Measurements from ENCODE around the gene ST6GAL1.
"Not testable (repeated sequence)": the region's sequence is repeated elsewhere in the genome, so short reads cannot be mapped to it uniquely, and the experiment has no call there.

Gene ST6GAL1, protein sequence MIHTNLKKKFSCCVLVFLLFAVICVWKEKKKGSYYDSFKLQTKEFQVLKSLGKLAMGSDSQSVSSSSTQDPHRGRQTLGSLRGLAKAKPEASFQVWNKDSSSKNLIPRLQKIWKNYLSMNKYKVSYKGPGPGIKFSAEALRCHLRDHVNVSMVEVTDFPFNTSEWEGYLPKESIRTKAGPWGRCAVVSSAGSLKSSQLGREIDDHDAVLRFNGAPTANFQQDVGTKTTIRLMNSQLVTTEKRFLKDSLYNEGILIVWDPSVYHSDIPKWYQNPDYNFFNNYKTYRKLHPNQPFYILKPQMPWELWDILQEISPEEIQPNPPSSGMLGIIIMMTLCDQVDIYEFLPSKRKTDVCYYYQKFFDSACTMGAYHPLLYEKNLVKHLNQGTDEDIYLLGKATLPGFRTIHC

DNA sequence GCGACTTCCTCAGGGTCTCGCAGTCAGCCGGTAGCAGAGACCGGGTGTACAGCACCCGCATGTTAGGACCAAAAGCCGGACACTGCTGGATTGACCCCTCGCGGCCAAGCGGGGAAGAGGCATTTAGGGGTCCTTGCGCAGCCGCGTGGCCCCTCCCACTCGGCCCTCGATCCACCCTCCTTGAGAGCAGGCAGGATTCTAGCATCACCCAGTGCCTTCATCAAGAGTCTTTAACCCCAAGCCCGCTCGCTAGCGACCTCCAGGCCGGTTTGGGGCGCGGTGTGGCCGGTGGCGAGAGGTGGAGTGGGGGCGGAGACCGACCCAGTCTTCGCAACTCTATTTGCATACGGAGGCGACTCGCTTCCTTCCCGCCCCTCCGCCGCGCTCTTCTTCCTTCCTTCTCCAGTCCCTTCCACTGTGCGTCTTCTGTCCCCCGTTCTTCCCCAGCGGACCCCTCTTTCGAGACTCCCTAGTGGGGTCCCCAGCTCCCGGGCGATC, at the start of gene ST6GAL1:
ST6GAL1 (plus strand) TSS at position 384 of the 498 bp plus-strand sequence. CDS start 112,178 bp downstream, outside the sequence.
- no peak within 1 kb of the TSS for H3K27ac ChIP-seq
- CTCF ChIA-PET: interaction anchor here (0.6 to 1.1 kb wide), 3 partner anchors 108 to 1867 kb away, joined by 3 to 5 read pairs (median 4); no protein-coding TSS in a partner anchor
- no peak for DNase-seq (ENCODE audit: low spot score)
- POLR2A ChIA-PET (ENCODE audit: low non-redundant PET): no interaction called here
- TF ChIP-seq, protein P1, sequence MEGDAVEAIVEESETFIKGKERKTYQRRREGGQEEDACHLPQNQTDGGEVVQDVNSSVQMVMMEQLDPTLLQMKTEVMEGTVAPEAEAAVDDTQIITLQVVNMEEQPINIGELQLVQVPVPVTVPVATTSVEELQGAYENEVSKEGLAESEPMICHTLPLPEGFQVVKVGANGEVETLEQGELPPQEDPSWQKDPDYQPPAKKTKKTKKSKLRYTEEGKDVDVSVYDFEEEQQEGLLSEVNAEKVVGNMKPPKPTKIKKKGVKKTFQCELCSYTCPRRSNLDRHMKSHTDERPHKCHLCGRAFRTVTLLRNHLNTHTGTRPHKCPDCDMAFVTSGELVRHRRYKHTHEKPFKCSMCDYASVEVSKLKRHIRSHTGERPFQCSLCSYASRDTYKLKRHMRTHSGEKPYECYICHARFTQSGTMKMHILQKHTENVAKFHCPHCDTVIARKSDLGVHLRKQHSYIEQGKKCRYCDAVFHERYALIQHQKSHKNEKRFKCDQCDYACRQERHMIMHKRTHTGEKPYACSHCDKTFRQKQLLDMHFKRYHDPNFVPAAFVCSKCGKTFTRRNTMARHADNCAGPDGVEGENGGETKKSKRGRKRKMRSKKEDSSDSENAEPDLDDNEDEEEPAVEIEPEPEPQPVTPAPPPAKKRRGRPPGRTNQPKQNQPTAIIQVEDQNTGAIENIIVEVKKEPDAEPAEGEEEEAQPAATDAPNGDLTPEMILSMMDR (conservative IDR thresholded peaks at IDR 0.05; ENCODE audit: low read depth): peak; percentile 36

DNA sequence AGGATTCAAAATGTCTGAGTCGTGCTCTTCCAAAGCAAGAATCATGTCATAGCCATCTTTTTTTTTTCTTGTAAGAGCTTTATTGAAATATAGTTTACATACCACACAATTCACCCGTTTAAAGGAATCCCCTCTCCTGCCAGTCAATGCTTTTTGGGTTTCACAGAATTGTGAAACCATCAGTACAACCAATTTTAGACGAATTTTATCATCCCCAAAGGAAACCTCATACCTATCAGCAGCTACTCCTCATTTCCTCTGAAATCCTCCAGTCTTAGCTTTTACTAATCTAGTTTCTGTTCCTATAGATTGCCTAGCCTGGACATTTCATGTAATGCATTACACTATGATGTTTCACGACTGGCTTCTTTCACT, 48.2 kb upstream of the ST6GAL1 start:
- no peak for DNase-seq (ENCODE audit: low spot score)
- ChIA-PET POLR2A (ENCODE audit: low non-redundant PET) (interaction anchor here (0.6 kb wide), 1 partner anchor 796 kb away, joined by 5 read pairs; no protein-coding TSS in a partner anchor), CTCF (no interaction called here)
- H3K27ac ChIP-seq: no peak overlapping the region
- TF ChIP-seq, protein P1 (conservative IDR thresholded peaks at IDR 0.05; ENCODE audit: low read depth): no peak

DNA sequence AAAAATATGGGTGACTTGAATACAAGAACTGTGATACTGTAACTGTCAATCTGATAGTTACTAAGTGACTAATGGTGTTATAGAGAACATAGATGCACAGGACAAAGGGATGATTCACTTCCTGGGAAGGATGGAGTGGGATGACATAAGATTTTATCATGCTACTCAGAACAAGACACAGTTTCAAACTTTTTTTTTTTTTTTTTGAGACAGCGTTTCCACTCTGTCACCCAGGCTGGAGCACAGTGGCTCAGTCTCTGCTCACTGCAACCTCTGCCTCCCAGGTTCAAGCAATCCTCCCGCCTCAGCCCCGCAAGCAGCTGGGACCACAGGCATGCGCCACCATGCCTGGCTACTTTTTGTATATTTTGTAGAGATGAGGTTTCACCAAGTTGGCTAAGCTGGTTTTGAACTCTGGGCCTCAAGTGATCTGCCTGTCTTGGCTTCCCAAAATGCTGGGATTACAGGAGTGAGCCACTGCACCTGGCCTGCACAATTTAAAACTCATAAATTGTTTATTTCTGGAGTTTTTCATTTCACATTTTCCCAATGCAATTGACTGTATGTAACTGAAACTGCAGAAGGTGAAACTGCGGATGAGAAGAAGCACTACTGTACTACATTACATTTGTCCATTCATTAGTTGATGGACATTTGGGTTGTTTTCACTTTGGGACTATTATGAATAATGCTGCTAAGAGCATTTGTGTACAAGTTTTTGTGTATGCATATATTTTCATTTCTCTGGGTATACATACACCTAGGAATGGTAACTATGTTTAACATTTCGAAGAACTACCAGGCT, 47.2 kb upstream of the ST6GAL1 start:
- H3K27ac ChIP-seq: peak overlapping the region; percentile 54; the same call in 1 of the 2 replicates
- ChIA-PET CTCF (no interaction called here), POLR2A (ENCODE audit: low non-redundant PET) (no interaction called here)
- TF ChIP-seq, protein P1 (conservative IDR thresholded peaks at IDR 0.05; ENCODE audit: low read depth): no peak
- DNase-seq (ENCODE audit: low spot score): peak; percentile 80

DNA sequence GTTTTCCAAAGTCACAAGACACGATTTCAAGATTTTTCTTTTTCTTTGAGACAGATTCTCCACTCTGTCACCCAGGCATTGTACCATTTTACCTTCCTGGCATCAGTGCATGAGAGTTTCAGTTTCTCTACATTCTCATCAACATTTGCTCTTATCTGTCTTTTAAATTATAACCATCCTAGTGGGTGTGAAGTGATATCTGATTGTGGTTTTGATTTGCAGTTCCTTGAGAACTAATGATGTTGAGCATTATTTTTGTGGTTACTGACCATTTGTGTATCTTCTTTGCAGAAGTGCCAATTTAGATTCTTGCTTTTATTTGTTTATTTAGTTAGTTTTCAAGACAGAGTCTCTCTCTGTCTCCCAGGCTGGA, 46.7 kb upstream of the ST6GAL1 start:
- POLR2A ChIA-PET (ENCODE audit: low non-redundant PET): no interaction called here
- TF ChIP-seq, protein P1 (conservative IDR thresholded peaks at IDR 0.05; ENCODE audit: low read depth): no peak
- H3K27ac ChIP-seq: no peak overlapping the region
- no peak for DNase-seq (ENCODE audit: low spot score)
- CTCF ChIA-PET: no interaction called here

DNA sequence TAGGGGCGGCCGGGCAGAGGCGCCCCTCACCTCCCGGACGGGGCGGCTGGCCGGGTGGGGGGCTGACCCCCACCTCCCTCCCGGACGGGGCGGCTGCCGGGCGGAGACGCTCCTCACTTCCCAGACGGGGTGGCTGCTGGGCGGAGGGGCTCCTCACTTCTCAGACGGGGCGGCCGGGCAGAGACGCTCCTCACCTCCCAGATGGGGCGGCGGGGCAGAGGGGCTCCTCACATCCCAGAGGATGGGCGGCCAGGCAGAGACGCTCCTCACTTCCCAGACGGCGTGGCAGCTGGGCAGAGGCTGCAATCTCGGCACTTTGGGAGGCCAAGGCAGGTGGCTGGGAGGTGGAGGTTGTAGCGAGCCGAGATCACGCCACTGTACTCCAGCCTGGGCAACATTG, 45.5 kb upstream of the ST6GAL1 start:
- H3K27ac ChIP-seq; DNase-seq (ENCODE audit: low spot score); POLR2A ChIA-PET (ENCODE audit: low non-redundant PET); CTCF ChIA-PET: not testable (repeated sequence)

DNA sequence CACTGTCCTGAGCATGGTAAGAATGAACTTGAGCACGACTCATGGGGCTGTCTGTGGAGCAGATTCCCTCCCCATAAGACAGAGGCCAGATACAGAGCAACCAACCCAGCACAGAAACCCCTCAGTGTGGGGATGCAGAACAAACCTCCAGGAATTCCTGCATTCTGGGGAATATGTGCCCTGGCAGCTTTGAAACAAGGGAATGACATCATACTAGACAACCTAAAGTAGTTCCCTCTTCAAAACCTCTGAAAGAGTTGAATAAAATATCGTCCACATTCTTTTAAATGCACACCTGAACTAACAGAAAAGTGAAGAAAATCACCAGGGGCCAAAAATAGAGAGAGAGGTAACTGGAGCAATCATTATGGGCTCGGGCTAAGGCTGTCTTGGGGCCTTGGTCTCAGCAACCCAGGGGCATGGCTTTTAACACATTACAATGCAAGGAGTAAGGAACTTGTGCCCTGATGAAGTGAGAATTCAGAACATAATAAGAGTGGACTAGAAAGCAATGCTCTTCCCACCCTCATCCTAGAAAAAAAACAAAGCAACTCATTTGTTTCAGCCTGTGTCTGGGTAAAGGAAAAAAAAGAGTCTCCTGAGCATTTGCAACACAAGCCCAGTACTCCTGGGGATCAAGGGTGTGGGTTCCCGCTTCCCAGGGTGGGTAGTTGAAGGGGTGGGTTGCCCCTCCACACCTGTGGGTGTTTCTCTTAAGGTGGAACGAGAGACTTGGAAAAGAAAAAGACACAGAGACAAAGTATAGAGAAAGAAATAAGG, 43.9 kb upstream of the ST6GAL1 start:
- TF ChIP-seq, protein P1 (conservative IDR thresholded peaks at IDR 0.05; ENCODE audit: low read depth): no peak
- no peak for DNase-seq (ENCODE audit: low spot score)
- ChIA-PET POLR2A (ENCODE audit: low non-redundant PET) (no interaction called here), CTCF (no interaction called here)
- no peak overlapping the region for H3K27ac ChIP-seq

DNA sequence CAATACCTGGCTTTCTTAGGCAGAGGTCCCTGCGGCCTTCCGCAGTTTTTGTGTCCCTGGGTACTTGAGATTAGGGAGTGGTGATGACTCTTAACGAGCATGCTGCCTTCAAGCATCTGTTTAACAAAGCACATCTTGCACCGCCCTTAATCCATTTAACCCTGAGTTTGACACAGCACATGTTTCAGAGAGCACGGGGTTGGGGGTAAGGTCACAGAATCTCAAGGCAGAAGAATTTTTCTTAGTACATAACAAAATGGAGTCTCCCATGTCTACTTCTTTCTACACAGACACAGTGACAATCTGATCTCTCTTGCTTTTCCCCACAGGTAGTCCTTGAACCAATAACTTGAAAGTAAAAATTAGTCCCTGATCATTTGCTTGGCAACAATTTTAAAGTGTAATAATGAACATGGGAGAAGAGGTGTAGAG, 42.8 kb upstream of the ST6GAL1 start:
- DNase-seq (ENCODE audit: low spot score); POLR2A ChIA-PET (ENCODE audit: low non-redundant PET); CTCF ChIA-PET; H3K27ac ChIP-seq: not testable (repeated sequence)

Measured in RWPE1 (cell line).